NCI-H526 (cell line): Measurements from ENCODE around the gene SH3RF1.

ENCODE experiments used
- DNase-seq, 2 experiments: peaks; one replicate each; lab custom pipeline; 2025; lab: John Stamatoyannopoulos, UW

The SH3RF1 gene

GRCh38 chr4:169064296-169064695 lies 206.5 kb downstream of the SH3RF1 start:
- DNase-seq, result peak; percentile 54 to 77

GRCh38 chr4:169063441-169063840 lies 207.3 kb downstream of the SH3RF1 start:
- no peak for DNase-seq

- DNase-seq, result no peak
Measured at GRCh38 chr4:169062897-169063244, 207.9 kb downstream of the SH3RF1 start.

- DNase-seq, result no peak
Measured at GRCh38 chr4:169061386-169061785, 209.4 kb downstream of the SH3RF1 start.

- no peak for DNase-seq
Measured at GRCh38 chr4:169060391-169061091, 210.2 kb downstream of the SH3RF1 start.

- DNase-seq, result no peak
Measured at GRCh38 chr4:169059306-169060211, 211.2 kb downstream of the SH3RF1 start.

- DNase-seq, result no peak
Measured at GRCh38 chr4:169058312-169058711, 212.4 kb downstream of the SH3RF1 start.

GRCh38 chr4:169054879-169055278 lies 215.9 kb downstream of the SH3RF1 start:
- DNase-seq, result no peak

GRCh38 chr4:169052594-169052945 lies 218.2 kb downstream of the SH3RF1 start:
- no peak for DNase-seq

GRCh38 chr4:169051761-169052593 lies 218.8 kb downstream of the SH3RF1 start:
- no peak for DNase-seq

- DNase-seq, result no peak
Measured at GRCh38 chr4:169050881-169051760, 219.6 kb downstream of the SH3RF1 start.

GRCh38 chr4:169050284-169050683 lies 220.5 kb downstream of the SH3RF1 start:
- no peak for DNase-seq

- peak in 1 of 2 experiments; percentile 19 for DNase-seq
Measured at GRCh38 chr4:169048868-169049414, 221.8 kb downstream of the SH3RF1 start.

GRCh38 chr4:169047956-169048355 lies 222.8 kb downstream of the SH3RF1 start:
- no peak for DNase-seq

GRCh38 chr4:169045862-169046584 lies 224.7 kb downstream of the SH3RF1 start:
- no peak for DNase-seq

GRCh38 chr4:169044714-169045447 lies 225.9 kb downstream of the SH3RF1 start:
- no peak for DNase-seq
